H9 (cell line): ENCODE data around the gene FARP1. TPM values are rescaled to one million over a fixed set of nuclear protein-coding genes. Genes with fewer than 3 reads are reported as not detected.

Experiments used
- DNase-seq: peaks from one replicate; pipeline ENCODE4 v3.0.0-alpha.2; 2017
- H2AFZ ChIP-seq: one replicate; pipeline ENCODE4 v1.6.1; 2013; ENCODE audit warnings: mild to moderate bottlenecking, low read length, control low read depth, moderate library complexity
- H2AK5ac ChIP-seq: 2 replicates; pipeline ENCODE4 v1.6.1; 2013; ENCODE audit warnings: low read length, control low read depth, mixed read lengths; ENCODE audit not compliant: insufficient read length
- H2BK120ac ChIP-seq: one replicate; pipeline ENCODE4 v1.6.1; 2013; ENCODE audit warnings: low read depth, mild to moderate bottlenecking, low read length, control low read depth, inconsistent platforms; ENCODE audit not compliant: poor library complexity, severe bottlenecking
- H2BK12ac ChIP-seq: 2 replicates; pipeline ENCODE4 v1.6.1; 2013; ENCODE audit warnings: low read length, control low read depth, mixed read lengths, low read depth; ENCODE audit not compliant: insufficient read length
- H2BK15ac ChIP-seq: 2 replicates; pipeline ENCODE4 v1.6.1; 2013; ENCODE audit warnings: low read depth, low read length, control low read depth
- H2BK20ac ChIP-seq: one replicate; pipeline ENCODE4 v1.6.1; 2013; ENCODE audit warnings: low read depth, mild to moderate bottlenecking, low read length, control low read depth, inconsistent platforms; ENCODE audit not compliant: poor library complexity, severe bottlenecking
- H2BK5ac ChIP-seq: 2 replicates; pipeline ENCODE4 v1.6.1; 2013; ENCODE audit warnings: low read length, control low read depth, mixed read lengths; ENCODE audit not compliant: insufficient read length
- H3K14ac ChIP-seq: 2 replicates; pipeline ENCODE4 v1.6.1; 2013; ENCODE audit warnings: low read length, control low read depth; ENCODE audit not compliant: insufficient read depth
- H3K18ac ChIP-seq: 2 replicates; pipeline ENCODE4 v1.6.1; 2013; ENCODE audit warnings: low read depth, mild to moderate bottlenecking, mixed read lengths, low read length, control low read depth; ENCODE audit not compliant: insufficient read length
- H3K23ac ChIP-seq: 2 replicates; pipeline ENCODE4 v1.6.1; 2013; ENCODE audit warnings: low read length, control low read depth, mixed read lengths, low read depth; ENCODE audit not compliant: insufficient read length
- H3K23me2 ChIP-seq: 2 replicates; pipeline ENCODE4 v1.6.1; 2013; ENCODE audit warnings: low read depth, mild to moderate bottlenecking, mixed read lengths, low read length, control low read depth; ENCODE audit not compliant: insufficient read length, poor library complexity, severe bottlenecking
- H3K27ac ChIP-seq: 2 replicates; pipeline ENCODE4 v1.5.1; 2013; ENCODE audit warnings: low read length, control low read depth, mixed read lengths, low read depth; ENCODE audit not compliant: insufficient read length
- H3K27me3 ChIP-seq: 2 replicates; pipeline ENCODE4 v1.6.1; 2013; ENCODE audit warnings: low read length, control low read depth, inconsistent platforms; ENCODE audit not compliant: insufficient read depth
- H3K4ac ChIP-seq: 2 replicates; pipeline ENCODE4 v1.6.1; 2013; ENCODE audit warnings: low read depth, mild to moderate bottlenecking, control low read depth, inconsistent platforms, low read length, moderate library complexity
- H3K4me1 ChIP-seq: 2 replicates; pipeline ENCODE4 v1.6.1; 2013; ENCODE audit warnings: low read length, control low read depth, inconsistent platforms; ENCODE audit not compliant: insufficient read depth
- H3K4me2 ChIP-seq: 2 replicates; pipeline ENCODE4 v1.6.1; 2013; ENCODE audit warnings: low read length, control low read depth, mixed read lengths; ENCODE audit not compliant: insufficient read length, insufficient read depth
- H3K56ac ChIP-seq: 2 replicates; pipeline ENCODE4 v1.6.1; 2013; ENCODE audit warnings: low read depth, mild to moderate bottlenecking, mixed read lengths, low read length, control low read depth; ENCODE audit not compliant: insufficient read length
- H3K79me1 ChIP-seq: 2 replicates; pipeline ENCODE4 v1.6.1; 2013; ENCODE audit warnings: low read depth, mild to moderate bottlenecking, moderate library complexity, low read length, control low read depth, inconsistent platforms; ENCODE audit not compliant: insufficient read depth, poor library complexity, severe bottlenecking
- H3K79me2 ChIP-seq: 2 replicates; pipeline ENCODE4 v1.6.1; 2013; ENCODE audit warnings: low read length, control low read depth, inconsistent platforms; ENCODE audit not compliant: insufficient read depth
- H3K9ac ChIP-seq: 2 replicates; pipeline ENCODE4 v1.6.1; 2013; ENCODE audit warnings: low read length, control low read depth, mixed read lengths; ENCODE audit not compliant: insufficient read length; ENCODE audit errors: extremely low read depth
- H3K9me3 ChIP-seq: one replicate; pipeline ENCODE4 v1.6.1; 2013; ENCODE audit warnings: low read depth, low read length, inconsistent platforms; ENCODE audit not compliant: control insufficient read depth
- H3T11ph ChIP-seq: one replicate; pipeline ENCODE4 v1.6.1; 2013; ENCODE audit warnings: mild to moderate bottlenecking, low read length, control low read depth, inconsistent platforms
- H4K20me1 ChIP-seq: one replicate; pipeline ENCODE4 v1.6.1; 2013; ENCODE audit not compliant: control insufficient read depth, insufficient read length, insufficient read depth
- H4K5ac ChIP-seq: 2 replicates; pipeline ENCODE4 v1.6.1; 2013; ENCODE audit warnings: low read depth, mild to moderate bottlenecking, mixed read lengths, low read length, control low read depth; ENCODE audit not compliant: insufficient read length
- H4K8ac ChIP-seq: replicated peaks from 2 replicates; pipeline ENCODE4 v1.6.1; 2013; ENCODE audit warnings: low read length, control low read depth, mixed read lengths, low read depth; ENCODE audit not compliant: insufficient read length
- H4K91ac ChIP-seq: 2 replicates; pipeline ENCODE4 v1.6.1; 2013; ENCODE audit warnings: low read depth, mild to moderate bottlenecking, moderate library complexity, mixed read lengths, low read length, control low read depth; ENCODE audit not compliant: insufficient read length
- H3K27ac Mint-ChIP-seq, 3 experiments: 2 replicates in 2 of 3; 3 replicates in 1 of 3; pipeline ENCODE4 v1.8.0; 2020 to 2021; ENCODE audit warnings: mixed read lengths in 3 of 3, mild to moderate bottlenecking in 1 of 3, moderate library complexity in 1 of 3
- H3K27me3 Mint-ChIP-seq: 2 replicates; pipeline ENCODE4 v1.8.0; 2021; ENCODE audit warnings: low read depth, mild to moderate bottlenecking, moderate library complexity, mixed read lengths
- H3K36me3 Mint-ChIP-seq, 3 experiments: 2 replicates in 2 of 3; 3 replicates in 1 of 3; pipeline ENCODE4 v1.8.0; 2020 to 2021; ENCODE audit warnings: low read depth in 3 of 3, mixed read lengths in 3 of 3; ENCODE audit not compliant: insufficient read depth in 1 of 3
- H3K4me1 Mint-ChIP-seq, 2 experiments: 2 replicates each; pipeline ENCODE4 v1.8.0; 2020; ENCODE audit warnings: mixed read lengths in 2 of 2
- H3K4me3 Mint-ChIP-seq, 2 experiments: 2 replicates in 1 of 2; 3 replicates in 1 of 2; pipeline ENCODE4 v1.8.0; 2020 to 2021; ENCODE audit warnings: mild to moderate bottlenecking in 2 of 2, mixed read lengths in 2 of 2, moderate library complexity in 1 of 2
- H3K9me3 Mint-ChIP-seq, 2 experiments: 2 replicates in 1 of 2; 3 replicates in 1 of 2; pipeline ENCODE4 v1.8.0; 2020; ENCODE audit warnings: mild to moderate bottlenecking in 2 of 2, mixed read lengths in 2 of 2, moderate library complexity in 1 of 2
- CTCF ChIP-seq: fragments of 200-600 bp; sonication (generic); conservative IDR thresholded peaks from 3 replicates; pipeline ENCODE4 v1.8.0; 2021; ENCODE audit warnings: antibody characterized with exemption, mild to moderate bottlenecking
- WGBS: extraction: QIAGEN DNeasy Blood & Tissue Kit; methylation state at CpG from one replicate; pipeline ENCODE4 v1.1.7; 2013; ENCODE audit warnings: missing lambda C conversion rate, low lambda C conversion rate, mixed read lengths; ENCODE audit not compliant: insufficient read length; ENCODE audit errors: extremely low coverage; 5-methylcytosine and 5-hydroxymethylcytosine counted together
- total RNA-seq: library from RNA; stranded (reverse); gene quantifications from 2 replicates; pipeline ENCODE4 v1.2.1, GENCODE V29; 2021

Gene FARP1
- total RNA-seq, 1 experiment from 2014 or later = 95.9 TPM

GRCh38 chr13:98222816-98223215 is 79.9 kb downstream of the FARP1 start:
- H3K27me3 ChIP-seq = no peaks in the 10 kb centered on the region
- peaks cover 2% of the 10 kb centered on the region for H3K79me1 ChIP-seq
- no peak overlapping the region for H3K4me2 ChIP-seq
- no peak for DNase-seq
- H3K36me3 Mint-ChIP-seq = peaks cover 22 to 32% (median 27%) of the 10 kb centered on the region in 3 experiments; a peak in 6 of 7 replicates
- H3K4me3 Mint-ChIP-seq = no peak overlapping the region
- H3K14ac ChIP-seq = no peak overlapping the region
- H2BK20ac ChIP-seq = no peak overlapping the region
- H3K18ac ChIP-seq = no peak overlapping the region
- no peak overlapping the region for H3K27ac Mint-ChIP-seq
- no peak overlapping the region for H4K5ac ChIP-seq
- no peak overlapping the region for H3K56ac ChIP-seq
- H3K23ac ChIP-seq = no peak overlapping the region
- H3T11ph ChIP-seq = no peak overlapping the region
- H3K9me3 ChIP-seq = no peaks in the 10 kb centered on the region
- no peaks in the 10 kb centered on the region for H3K4me1 ChIP-seq
- no peak overlapping the region for H4K91ac ChIP-seq
- H3K9ac ChIP-seq = no peak overlapping the region
- no peak overlapping the region for H2BK12ac ChIP-seq
- no peak overlapping the region for H4K8ac ChIP-seq
- H3K4ac ChIP-seq = no peak overlapping the region
- WGBS = no CpG with 5 or more reads among the region's 7 CpGs
- no peaks in the 10 kb centered on the region for H4K20me1 ChIP-seq
- no peaks in the 10 kb centered on the region for H3K23me2 ChIP-seq
- H2BK15ac ChIP-seq = no peak overlapping the region
- no peak for TF ChIP-seq CTCF
- H3K4me1 Mint-ChIP-seq = peaks cover 9 to 10% of the 10 kb centered on the region in 2 experiments
- no peak overlapping the region for H2BK5ac ChIP-seq
- no peak overlapping the region for H3K27ac ChIP-seq
- H3K9me3 Mint-ChIP-seq = peaks cover 0 to 5% of the 10 kb centered on the region in 2 experiments; a peak in 3 of 5 replicates
- H3K27me3 Mint-ChIP-seq = no peaks in the 10 kb centered on the region
- no peak overlapping the region for H2AK5ac ChIP-seq
- H3K79me2 ChIP-seq = no peaks in the 10 kb centered on the region; the same call in 1 of the 2 replicates
- H2AFZ ChIP-seq = no peak overlapping the region
- no peak overlapping the region for H2BK120ac ChIP-seq
